A549 (cell line): ENCODE measurements around the gene NHLH1. TPM values are rescaled to one million over a fixed set of nuclear protein-coding genes. Genes with fewer than 3 reads are reported as not detected.
"Not testable (repeated sequence)": the region's sequence is repeated elsewhere in the genome, so short reads cannot be mapped to it uniquely, and the experiment has no call there.

Source experiments
- ATAC-seq, 2 experiments: fragments of 200-7000 bp in 1 of 2; fragments of >200 bp in 1 of 2; cut with Nextera tagmentation in 1 of 2; cut with Tn5 transposase in 1 of 2; 3 replicates each; pipeline versions ENCODE4 v1.8.0 to v1.9.1; 2018 to 2020; ENCODE audit warnings: mild to moderate bottlenecking in 1 of 2, moderate library complexity in 1 of 2
- CTCF ChIA-PET: fragments of 300-600 bp; sonication (Branson Sonifier 250); formaldehyde crosslinking; extraction: SDS; loops from one replicate; lab custom pipeline; 2021; ENCODE audit warnings: antibody characterized with exemption, inconsistent platforms; lab: Yijun Ruan, JAX
- POLR2A ChIA-PET: fragments of 350-600 bp; formaldehyde crosslinking; extraction: SDS; loops from one replicate; lab custom pipeline; 2021; ENCODE audit warnings: antibody characterized with exemption, inconsistent platforms; lab: Yijun Ruan, JAX
- DNase-seq, 2 experiments: peaks; one replicate each; pipeline versions ENCODE4 v3.0.0 to v3.0.0-alpha.2; 2011 to 2016; ENCODE audit warnings: low read depth in 1 of 2, low spot score in 1 of 2
- FAIRE-seq: peaks from 2 replicates; lab custom pipeline; 2011; peaks lifted over from hg19 to GRCh38; lab: Jason Lieb, UNC
- H3K27ac ChIP-seq, 2 experiments: fragments of >200 bp; sonication (Bioruptor Twin); formaldehyde crosslinking; 3 replicates each; pipeline ENCODE4 v1.5.1; 2016 to 2017
- H3K4me1 ChIP-seq: fragments of >200 bp; sonication (Bioruptor Twin); formaldehyde crosslinking; 3 replicates; pipeline ENCODE4 v1.6.1; 2016
- H3K4me2 ChIP-seq: fragments of >200 bp; sonication (Bioruptor Twin); formaldehyde crosslinking; 3 replicates; pipeline ENCODE4 v1.6.1; 2016
- H3K4me3 ChIP-seq: fragments of >200 bp; sonication (Bioruptor Twin); formaldehyde crosslinking; 3 replicates; pipeline ENCODE4 v1.5.1; 2016
- H3K9me3 ChIP-seq: fragments of >200 bp; sonication (Bioruptor Twin); formaldehyde crosslinking; 3 replicates; pipeline ENCODE4 v1.6.1; 2016
- CEBPB ChIP-seq, 2 experiments: fragments of >200 bp in 1 of 2; sonication (Bioruptor Twin) in 1 of 2; formaldehyde crosslinking in 1 of 2; IDR thresholded peaks; 2 replicates each; pipeline ENCODE4 v1.6.1; 2012 to 2016
- CTCF ChIP-seq: fragments of >200 bp; sonication (Bioruptor Twin); formaldehyde crosslinking; IDR thresholded peaks from 3 replicates; pipeline ENCODE4 v1.5.1; 2016
- E2F6 ChIP-seq: IDR thresholded peaks from 2 replicates; pipeline ENCODE4 v1.6.1; 2012; ENCODE audit warnings: low read depth, borderline replicate concordance
- FOSB ChIP-seq: fragments of 250-450 bp; sonication (Bioruptor Pico); IDR thresholded peaks from 2 replicates; pipeline ENCODE4 v1.5.0; 2020; ENCODE audit warnings: mild to moderate bottlenecking, moderate library complexity
- FOSL2 ChIP-seq, 2 experiments: fragments of 450-650 bp in 1 of 2; fragments of >200 bp in 1 of 2; sonication (Bioruptor Twin) in 1 of 2; formaldehyde crosslinking; IDR thresholded peaks; 2 replicates each; pipeline versions ENCODE4 v1.5.0 to v1.6.1; 2016 to 2020; ENCODE audit warnings: mild to moderate bottlenecking in 1 of 2, moderate library complexity in 1 of 2
- HES2 ChIP-seq: fragments of >200 bp; sonication (Bioruptor Twin); formaldehyde crosslinking; IDR thresholded peaks from 2 replicates; pipeline ENCODE4 v1.6.1; 2016
- HOXB13 ChIP-seq: fragments of 250-450 bp; sonication (Bioruptor Pico); IDR thresholded peaks from 2 replicates; pipeline ENCODE4 v1.5.0; 2020; ENCODE audit warnings: low read depth, mild to moderate bottlenecking, moderate library complexity
- HOXB5 ChIP-seq: fragments of 250-450 bp; sonication (Bioruptor Pico); IDR thresholded peaks from 2 replicates; pipeline ENCODE4 v1.5.0; 2020; ENCODE audit warnings: mild to moderate bottlenecking, moderate library complexity
- KDM5A ChIP-seq: fragments of 200-600 bp; sonication (generic); IDR thresholded peaks from 2 replicates; pipeline ENCODE4 v1.6.1; 2016; ENCODE audit warnings: antibody characterized with exemption, mild to moderate bottlenecking
- NFE2L2 ChIP-seq: fragments of 150-350 bp; conservative IDR thresholded peaks from 2 replicates; pipeline ENCODE4 v1.6.1; 2014; ENCODE audit warnings: low read length
- POLR2A ChIP-seq: IDR thresholded peaks from 2 replicates; pipeline ENCODE4 v1.6.1; 2012; ENCODE audit warnings: mild to moderate bottlenecking, low read length
- POLR2AphosphoS2 ChIP-seq: conservative IDR thresholded peaks from 2 replicates; pipeline ENCODE4 v1.6.1; 2012; ENCODE audit warnings: low read length, improper control_type of control experiment, inconsistent platforms
- RAD21 ChIP-seq, 2 experiments: fragments of >200 bp in 1 of 2; sonication (Bioruptor Twin) in 1 of 2; formaldehyde crosslinking in 1 of 2; IDR thresholded peaks in 1 of 2; conservative IDR thresholded peaks in 1 of 2; 2 replicates in 1 of 2; 3 replicates in 1 of 2; pipeline ENCODE4 v1.6.1; 2012 to 2018; ENCODE audit warnings: inconsistent platforms in 1 of 2
- REST ChIP-seq: fragments of 200-600 bp; sonication (generic); IDR thresholded peaks from 2 replicates; pipeline ENCODE4 v1.6.1; 2016; ENCODE audit warnings: antibody characterized with exemption, mild to moderate bottlenecking, moderate library complexity
- RFX5 ChIP-seq: fragments of 450-650 bp; IDR thresholded peaks from 2 replicates; pipeline ENCODE4 v1.7.1; 2014; ENCODE audit warnings: antibody characterized with exemption, mild to moderate bottlenecking, moderate library complexity
- SMC3 ChIP-seq: fragments of >200 bp; sonication (Bioruptor Twin); formaldehyde crosslinking; IDR thresholded peaks from 3 replicates; pipeline ENCODE4 v1.6.1; 2018; ENCODE audit warnings: inconsistent platforms
- USF2 ChIP-seq: fragments of 450-650 bp; IDR thresholded peaks from 2 replicates; pipeline ENCODE4 v1.6.1; 2014; ENCODE audit warnings: antibody characterized with exemption
- WGBS: methylation state at CpG from one replicate; pipeline ENCODE4 v1.1.6; 2017; ENCODE audit errors: missing lambda C conversion rate; 5-methylcytosine and 5-hydroxymethylcytosine counted together
- polyA plus RNA-seq, 4 experiments: library from polyadenylated mRNA; depleted of rRNA in 3 of 4; stranded (reverse); fragments of >200 nt; fragmentation: RNase III in 1 of 4; extraction: RNeasy Plus Mini Kit Qiagen cat#74134 plus additional on column Dnase treatment in 1 of 4; gene quantifications; 2 replicates in 3 of 4; 3 replicates in 1 of 4; pipeline ENCODE4 v1.2.3, GENCODE V29; 2011 to 2017
- TF ChIP-seq, protein P1 (sequence below): fragments of 250-450 bp; sonication (Bioruptor Pico); IDR thresholded peaks from 2 replicates; pipeline ENCODE4 v1.5.0; 2020; ENCODE audit warnings: low read depth, mild to moderate bottlenecking, moderate library complexity

Gene NHLH1
- polyA plus RNA-seq, 2 of the 4 experiments (the other 2 are of a cell fraction): 0.34 to 0.63 TPM

DNA sequence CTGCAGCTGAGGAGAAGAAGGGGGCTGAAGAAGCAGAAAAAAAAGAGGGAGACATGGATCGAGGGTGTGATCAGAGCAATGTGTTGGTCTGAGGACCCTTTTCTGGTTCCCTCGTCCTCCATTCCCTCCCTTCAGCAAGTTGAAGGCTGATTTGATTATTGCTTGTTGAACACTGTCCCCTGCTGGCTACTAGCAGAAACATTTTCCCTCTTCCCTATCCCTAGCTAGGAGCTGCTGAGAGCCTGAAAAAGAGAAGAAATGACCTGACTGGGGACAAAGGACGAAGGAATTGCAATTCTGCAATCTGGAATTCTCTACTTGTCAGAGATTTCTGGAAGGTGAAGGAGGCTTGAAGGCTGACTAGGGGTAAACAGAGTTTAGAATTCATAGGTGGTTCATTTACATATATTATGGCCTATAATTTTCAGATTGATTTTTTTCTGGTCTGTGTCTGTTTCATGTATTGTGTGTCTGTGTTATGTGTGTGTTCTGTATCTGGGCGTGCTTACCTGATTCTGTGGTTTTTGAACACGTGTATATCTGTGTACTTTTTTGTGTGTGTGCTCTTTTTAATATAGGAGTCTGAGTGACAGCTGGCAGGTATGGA, 9.8 kb downstream of the NHLH1 start:
- Histone ChIP-seq H3K9me3 (no peaks in the 10 kb centered on the region), H3K27ac (no peak overlapping the region), H3K4me1 (no peaks in the 10 kb centered on the region), H3K4me2 (no peak overlapping the region; the same call in 2 of the 3 replicates), H3K4me3 (no peak overlapping the region)
- DNase-seq (peak; percentile 65 to 76), ATAC-seq (peak; percentile 80 to 93), FAIRE-seq (peak; percentile 79)
- POLR2A ChIA-PET: interaction anchor here (1.2 kb wide), 1 partner anchor 10 kb away, joined by 5 read pairs; the partner anchor contains the start of gene NHLH1
- TF ChIP-seq FOSL2 (IDR thresholded peaks at IDR 0.05): no peak
- no peak for TF ChIP-seq FOSL2 (CRISPR knock-in tag; IDR thresholded peaks at IDR 0.05)
- TF ChIP-seq NFE2L2: no peak
- TF ChIP-seq RAD21 (conservative IDR thresholded peaks at IDR 0.05 in 1 of 2, IDR thresholded peaks at IDR 0.05 in 1 of 2): peak; percentile 84 to 94
- no peak for TF ChIP-seq E2F6
- TF ChIP-seq CTCF: peak; percentile 96
- TF ChIP-seq RFX5: no peak
- no peak for TF ChIP-seq HES2
- no peak for TF ChIP-seq POLR2A
- TF ChIP-seq USF2: no peak
- TF ChIP-seq REST: no peak
- no peak for TF ChIP-seq CEBPB (IDR thresholded peaks at IDR 0.05)
- no peak for TF ChIP-seq KDM5A
- TF ChIP-seq HOXB5 (CRISPR knock-in tag): no peak
- TF ChIP-seq SMC3: peak; percentile 68
- TF ChIP-seq POLR2AphosphoS2: no peak
- CTCF ChIA-PET: interaction anchor here (0.6 to 10.0 kb wide), 44 partner anchors 10 to 485 kb away, joined by 3 to 76 read pairs (median 4); partner anchors contain the start of gene NHLH1
- WGBS: 2% methylated on average over 5 of the region's 5 CpGs

GRCh38 chr1:160377585-160378206, 10.8 kb downstream of the NHLH1 start:
- H3K9me3 ChIP-seq: no peaks in the 10 kb centered on the region
- 56% methylated on average over 7 of the region's 7 CpGs for WGBS
- H3K27ac ChIP-seq: no peak overlapping the region
- DNase-seq (no peak), ATAC-seq (no peak), FAIRE-seq (no peak)
- CTCF ChIA-PET: interaction anchor here (0.6 to 10.0 kb wide), 25 partner anchors 8 to 331 kb away, joined by 3 to 76 read pairs (median 6); partner anchors contain the start of gene NHLH1
- no peaks in the 10 kb centered on the region for H3K4me1 ChIP-seq
- POLR2A ChIA-PET: no interaction called here
- TF ChIP-seq, protein P1, sequence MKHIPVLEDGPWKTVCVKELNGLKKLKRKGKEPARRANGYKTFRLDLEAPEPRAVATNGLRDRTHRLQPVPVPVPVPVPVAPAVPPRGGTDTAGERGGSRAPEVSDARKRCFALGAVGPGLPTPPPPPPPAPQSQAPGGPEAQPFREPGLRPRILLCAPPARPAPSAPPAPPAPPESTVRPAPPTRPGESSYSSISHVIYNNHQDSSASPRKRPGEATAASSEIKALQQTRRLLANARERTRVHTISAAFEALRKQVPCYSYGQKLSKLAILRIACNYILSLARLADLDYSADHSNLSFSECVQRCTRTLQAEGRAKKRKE (CRISPR knock-in tag): no peak
- TF ChIP-seq CEBPB (IDR thresholded peaks at IDR 0.05) (no peak), FOSB (no peak), HOXB13 (no peak), KDM5A (no peak)
- H3K4me2 ChIP-seq: no peak overlapping the region
- no peak overlapping the region for H3K4me3 ChIP-seq

DNA sequence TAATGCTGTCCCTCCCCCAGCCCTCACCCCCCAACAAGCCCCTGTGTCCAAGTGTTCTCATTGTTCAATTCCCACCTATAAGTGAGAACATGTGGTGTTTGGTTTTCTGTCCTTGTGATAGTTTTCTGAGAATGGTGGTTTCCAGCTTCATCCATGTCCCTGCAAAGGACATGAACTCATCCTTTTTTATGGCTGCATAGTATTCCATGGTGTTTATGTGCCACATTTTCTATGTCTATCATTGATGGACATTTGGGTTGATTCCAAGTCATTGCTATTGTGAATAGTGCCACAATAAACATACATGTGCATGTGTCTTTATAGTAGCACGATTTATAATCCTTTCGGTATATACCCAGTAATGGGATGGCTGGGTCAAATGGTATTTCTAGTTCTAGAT, 17.9 kb downstream of the NHLH1 start:
- DNase-seq, H3K4me1 ChIP-seq, ATAC-seq, H3K9me3 ChIP-seq, POLR2A ChIA-PET, CTCF ChIA-PET, H3K4me3 ChIP-seq, FAIRE-seq, H3K27ac ChIP-seq, H3K4me2 ChIP-seq: not testable (repeated sequence)
- WGBS: 68% methylated on average over 2 of the region's 2 CpGs

GRCh38 chr1:160388406-160388805, 21.5 kb downstream of the NHLH1 start:
- DNase-seq, H3K9me3 ChIP-seq, POLR2A ChIA-PET, H3K27ac ChIP-seq, H3K4me3 ChIP-seq, ATAC-seq, H3K4me1 ChIP-seq, FAIRE-seq, H3K4me2 ChIP-seq: not testable (repeated sequence)
- CTCF ChIA-PET: interaction anchor here (0.9 to 1.8 kb wide), 2 partner anchors 11 kb away, joined by 4 to 6 read pairs; no protein-coding TSS in a partner anchor
- WGBS: 3% methylated on average over 4 of the region's 4 CpGs
